CD1c-positive myeloid dendritic cell (primary cell): ENCODE measurements around the gene NEBL.

Experiments used
- DNase-seq: peaks from one replicate; pipeline ENCODE4 v3.0.0-alpha.2; 2016; ENCODE audit errors: extremely low spot score

Gene NEBL

DNA sequence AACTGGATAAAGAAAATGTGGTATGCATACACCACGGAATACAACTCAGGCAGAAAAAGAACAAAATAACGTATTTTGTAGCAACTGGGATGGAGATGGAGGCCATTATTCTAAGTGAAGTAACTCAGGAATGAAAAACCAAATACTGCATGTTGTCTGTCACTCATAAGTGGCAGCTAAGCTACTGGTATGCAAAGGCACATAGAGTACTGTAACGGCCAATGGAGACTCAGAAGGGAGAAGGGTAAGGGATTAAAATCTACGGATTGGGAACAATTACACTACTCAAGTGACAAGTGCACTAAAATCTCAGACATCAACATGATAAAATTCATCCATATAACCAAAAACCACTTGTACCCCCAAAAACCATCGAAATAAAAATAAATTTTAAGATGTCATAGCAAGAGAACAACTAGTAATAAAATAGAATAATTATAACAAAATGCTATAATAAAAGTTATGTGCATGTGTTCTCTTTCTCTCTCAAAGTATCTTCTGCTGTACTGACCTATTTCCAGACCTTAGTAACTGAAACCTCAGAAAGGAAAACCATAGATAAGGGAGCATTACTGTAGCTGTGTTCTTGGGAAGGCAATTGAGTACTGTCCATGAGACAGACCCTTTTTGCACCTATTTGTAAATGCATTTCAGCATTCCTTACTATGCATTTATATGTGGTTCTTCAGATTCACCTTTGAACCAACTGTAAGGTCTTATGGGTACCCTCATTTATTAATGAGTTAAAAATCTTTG, 6.7 kb upstream of the NEBL start:
- DNase-seq = no peak

DNA sequence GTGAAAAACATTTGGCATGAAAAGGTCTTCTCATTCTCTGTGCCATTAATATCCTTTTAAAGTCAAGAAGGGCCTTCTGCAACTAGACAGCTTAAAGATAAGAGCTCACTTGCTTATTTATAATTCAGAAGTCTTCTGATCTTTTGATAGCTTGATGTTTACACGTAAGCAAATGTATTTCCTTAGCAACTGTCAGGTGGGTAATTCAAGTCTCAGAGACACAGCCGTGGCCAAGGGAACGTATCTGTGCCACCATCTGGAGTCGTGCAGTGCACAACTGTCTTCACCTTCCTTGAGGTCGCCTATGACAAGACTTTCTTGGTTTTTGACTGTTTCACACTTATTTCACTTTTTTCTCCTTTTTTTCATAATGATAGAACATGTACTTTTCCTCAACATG, 4.0 kb upstream of the NEBL start:
- DNase-seq = no peak

DNA sequence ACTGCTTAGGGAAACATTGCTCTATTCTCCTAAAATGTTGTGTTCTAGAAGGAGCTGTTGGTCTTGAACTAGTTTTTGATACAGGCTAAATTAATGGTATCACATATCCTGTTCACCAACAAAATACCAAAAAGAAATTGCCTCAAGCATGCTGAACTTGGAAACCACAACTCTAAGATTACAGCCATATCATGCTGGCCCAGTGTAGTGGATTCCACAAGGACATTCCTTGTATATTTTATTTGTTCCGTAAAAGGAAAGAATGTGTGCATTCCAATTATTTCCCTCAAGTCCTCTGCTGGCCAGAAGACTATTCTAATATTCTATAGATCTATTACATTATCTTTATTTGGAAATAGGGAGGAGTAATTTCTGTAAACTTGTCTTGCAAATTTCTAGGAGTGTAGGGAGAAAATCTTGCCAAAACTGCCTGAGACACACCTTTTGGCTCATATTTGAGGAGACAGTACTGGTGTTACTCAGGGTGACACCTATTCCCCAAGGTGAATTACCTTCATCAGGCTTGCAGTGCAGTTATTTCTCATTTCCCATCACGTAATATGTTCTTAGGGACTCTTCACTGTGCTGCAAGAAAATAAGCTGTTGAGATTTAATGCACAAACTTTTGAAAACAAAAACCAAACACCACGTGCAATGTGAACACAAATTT, 1.9 kb upstream of the NEBL start:
- no peak for DNase-seq

DNA sequence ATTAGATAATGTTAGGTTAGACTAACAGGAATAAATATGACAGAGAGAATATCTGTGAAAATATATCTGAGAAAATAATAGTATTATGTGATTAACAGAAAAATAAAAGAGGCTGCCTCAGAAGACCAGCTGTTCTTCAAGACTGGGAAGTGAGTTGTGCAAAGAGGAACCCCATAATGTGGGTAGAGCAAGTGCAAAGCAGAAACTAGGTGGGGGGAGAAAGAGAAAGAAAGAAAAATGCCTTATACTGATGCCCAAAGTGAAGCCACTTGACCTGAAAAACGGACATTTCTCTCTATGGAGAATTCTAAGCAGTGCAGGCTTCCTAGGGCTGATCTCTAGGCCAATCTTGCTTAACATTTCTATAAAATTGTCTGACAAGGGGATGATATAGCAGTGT, 3.8 kb downstream of the NEBL start:
- DNase-seq = no peak

DNA sequence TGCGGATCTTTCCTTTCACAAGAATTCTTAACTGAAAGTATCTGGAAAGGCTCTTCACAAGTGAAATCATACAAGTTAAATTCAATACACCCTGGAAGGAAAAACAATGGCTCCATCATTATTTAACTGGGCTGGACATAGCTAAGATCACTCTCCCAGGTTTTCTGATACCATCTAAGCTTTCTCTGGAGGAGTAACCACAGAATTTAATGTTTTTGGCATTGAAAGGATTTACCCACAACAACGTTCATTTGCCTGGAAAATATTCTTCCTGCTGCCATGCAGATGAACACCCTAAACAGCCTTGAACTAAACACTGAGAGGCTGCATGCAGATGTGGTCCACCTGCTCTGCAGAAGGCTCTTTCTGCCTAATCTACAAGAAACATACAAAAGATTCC, 4.3 kb downstream of the NEBL start:
- no peak for DNase-seq

DNA sequence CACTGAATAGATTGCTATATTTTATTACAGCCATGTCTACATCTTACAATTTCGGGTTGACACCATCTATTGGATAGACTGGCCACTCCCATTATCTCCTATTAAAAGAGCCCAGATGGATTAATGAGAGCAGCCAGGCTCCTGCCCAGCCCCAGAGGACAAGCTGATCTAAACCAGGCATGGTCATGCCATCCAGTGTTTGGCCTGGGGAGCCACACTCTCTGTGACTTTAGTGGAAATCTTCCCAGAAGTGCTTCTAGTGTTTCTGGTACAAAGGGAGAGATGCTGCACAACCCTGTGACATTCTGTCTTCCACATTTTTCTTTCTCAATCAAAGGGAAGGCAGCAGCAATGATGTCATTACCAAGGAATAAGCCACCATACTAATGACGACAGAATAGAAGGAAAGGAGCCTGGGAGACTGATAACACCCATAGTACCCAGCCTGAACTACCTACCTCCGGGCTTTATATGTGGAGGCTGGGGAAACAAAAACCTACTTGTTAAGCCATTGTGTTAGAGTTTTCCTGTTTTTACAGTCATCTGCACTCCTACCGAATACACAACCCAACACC, 5.0 kb downstream of the NEBL start:
- DNase-seq = no peak

DNA sequence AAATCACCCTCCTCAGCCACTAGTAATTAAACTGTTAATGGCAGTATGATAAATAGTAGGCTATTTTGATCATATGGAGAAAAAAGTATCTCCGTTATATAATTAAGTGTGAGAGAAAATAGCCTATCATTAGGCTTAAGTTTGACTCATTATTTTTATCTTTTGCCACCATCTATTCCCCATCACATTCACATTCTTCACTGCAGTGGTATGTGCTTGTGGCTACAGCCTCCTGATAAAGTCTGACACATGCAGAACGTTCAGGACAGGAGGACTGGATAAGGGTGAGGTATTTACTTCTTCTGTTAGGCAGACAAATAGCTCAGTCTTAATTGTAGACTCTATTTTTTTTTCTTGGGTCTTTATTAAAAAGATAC, 5.8 kb downstream of the NEBL start:
- DNase-seq = no peak

DNA sequence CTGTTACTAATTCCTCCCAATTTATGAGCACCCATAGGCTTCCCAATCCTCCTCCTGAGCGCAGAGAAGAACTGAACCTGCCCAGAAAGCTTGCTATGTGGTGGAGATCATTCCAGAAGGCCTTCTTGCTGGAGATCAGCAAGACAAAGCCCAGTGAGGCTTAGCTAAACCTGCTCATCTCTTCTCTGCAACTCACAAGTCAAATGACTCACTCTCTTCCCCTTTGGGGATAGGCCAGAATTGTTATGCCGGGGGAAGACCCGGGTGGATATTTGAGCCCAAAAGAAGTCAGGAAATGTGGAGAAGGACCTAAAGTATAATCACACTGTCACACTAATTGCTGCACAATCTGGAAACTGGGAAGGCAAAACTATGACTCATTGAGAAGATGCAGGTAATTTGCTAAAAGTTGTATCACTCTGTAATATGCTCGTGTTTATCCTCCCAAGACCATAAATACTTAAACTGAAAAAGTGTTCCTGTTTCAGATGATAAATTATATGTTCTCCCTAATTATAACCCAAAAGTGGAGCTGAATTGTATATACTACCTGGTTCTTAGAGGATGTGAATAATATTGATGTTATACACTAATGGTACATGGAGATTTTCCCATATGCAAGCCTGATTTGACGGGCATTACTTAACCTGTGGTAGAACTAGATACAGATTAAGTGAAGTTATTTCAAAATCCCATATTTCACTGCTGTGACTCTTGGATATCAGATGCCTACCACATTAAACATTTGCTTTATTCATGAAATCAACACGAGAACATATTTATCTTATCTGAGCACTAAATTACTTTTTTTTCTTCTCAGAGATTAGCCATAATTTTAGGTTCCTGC, 6.4 kb downstream of the NEBL start:
- no peak for DNase-seq

DNA sequence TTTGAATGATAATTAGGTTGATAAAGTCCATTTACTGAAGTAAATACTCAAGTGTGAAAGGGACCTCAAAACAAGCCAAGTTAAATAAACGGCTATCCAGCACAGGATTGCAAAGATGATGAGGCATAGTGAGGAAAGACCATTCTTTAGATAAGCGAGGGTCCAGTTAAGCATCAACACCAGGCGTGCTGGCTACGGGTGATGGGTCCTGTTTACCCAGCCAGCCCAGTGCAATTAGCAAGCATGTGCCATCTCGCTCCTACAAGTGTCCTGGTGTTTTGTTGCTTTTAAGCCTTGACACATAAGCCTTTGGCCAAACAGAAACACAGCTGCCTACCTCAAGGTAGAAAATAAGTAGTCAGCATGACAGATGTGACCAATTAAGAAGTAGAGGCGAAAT, 7.1 kb downstream of the NEBL start:
- DNase-seq = no peak

DNA sequence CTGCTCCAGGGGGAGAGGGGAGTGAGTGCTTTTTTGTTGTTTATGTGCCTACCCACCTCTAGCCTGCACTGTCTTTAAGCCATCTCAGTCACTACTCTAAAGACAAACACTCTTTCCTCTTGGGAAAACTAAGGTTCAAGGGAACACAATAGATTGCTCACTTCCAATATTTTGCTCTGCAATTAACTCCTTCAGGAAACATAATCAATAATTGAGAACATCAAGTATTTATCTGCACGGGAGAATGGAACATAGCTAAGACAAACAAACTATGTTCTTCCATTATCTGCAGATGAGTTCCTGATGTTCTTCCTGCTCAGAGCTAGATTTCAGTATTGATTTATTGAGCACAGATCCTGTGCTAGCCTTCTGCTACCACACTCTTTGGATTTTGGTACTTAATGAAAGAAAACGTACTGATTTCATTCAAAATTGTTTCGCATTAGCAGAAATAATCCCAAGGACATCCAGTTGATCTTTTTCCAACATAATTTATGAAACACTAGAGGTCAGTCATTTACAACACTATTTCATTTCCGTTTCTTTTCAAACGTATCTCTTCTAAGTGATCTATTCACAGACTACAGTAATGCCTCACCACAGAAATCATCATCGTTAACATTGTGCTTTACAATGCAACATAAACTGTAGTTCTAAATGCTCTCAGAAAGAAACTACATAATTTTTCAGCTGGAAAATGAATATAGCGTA, 8.3 kb downstream of the NEBL start:
- DNase-seq = no peak

DNA sequence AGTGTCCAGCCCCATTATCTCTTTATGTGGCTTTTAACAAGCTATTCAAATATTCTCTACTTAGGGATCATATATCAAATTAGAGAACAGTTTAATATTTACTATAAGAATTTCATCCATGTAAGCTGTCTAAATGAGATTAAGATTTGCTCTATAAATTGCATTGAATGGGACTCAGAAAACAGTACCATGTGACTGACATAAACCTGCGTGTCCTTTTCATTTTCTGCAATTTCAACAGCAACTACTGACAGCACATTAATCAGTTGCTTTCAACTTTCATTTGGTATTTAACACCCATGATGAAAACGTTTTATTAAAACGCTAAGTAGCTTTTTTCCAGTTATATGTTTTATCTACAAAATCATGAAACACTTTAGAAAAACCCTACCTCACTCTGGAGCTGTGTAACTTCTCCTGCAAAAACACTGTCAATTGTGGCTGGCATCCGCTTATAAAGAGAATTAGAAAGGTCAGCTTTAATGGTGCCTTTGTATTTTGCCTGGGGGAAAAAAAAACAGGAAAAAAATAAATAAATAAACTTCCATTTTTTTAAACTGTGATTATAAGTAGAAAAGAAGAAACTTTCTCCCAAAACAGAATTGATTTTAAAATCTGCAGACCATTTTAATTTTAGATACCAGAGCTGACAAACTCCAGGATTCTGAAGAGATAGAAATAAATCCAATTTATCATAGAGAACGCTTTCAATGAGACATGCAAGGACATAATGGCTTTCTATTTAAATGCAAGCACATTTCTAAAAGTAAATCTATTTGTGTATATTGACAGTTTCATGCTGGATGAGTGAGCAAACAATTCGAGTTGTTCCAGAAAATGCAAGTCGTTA, 9.2 kb downstream of the NEBL start:
- DNase-seq = no peak

DNA sequence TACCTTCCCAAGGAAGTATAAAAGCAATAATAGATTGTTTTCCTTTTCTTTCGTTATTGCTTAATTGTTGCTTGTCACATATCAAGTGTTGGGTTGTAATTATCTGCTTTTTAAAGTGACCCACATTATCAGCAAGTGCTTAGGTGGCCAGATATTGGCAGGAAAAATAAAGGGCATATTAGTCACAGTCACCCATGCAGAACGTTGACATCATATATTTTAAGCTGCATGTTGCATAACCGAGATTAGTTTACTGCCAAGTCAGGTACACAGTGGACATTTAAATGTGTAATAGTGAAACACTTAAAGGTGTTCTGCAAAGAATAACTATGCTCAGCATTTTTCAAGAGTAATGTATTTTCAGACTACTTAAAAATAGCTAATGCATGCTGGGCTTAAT, 11.4 kb downstream of the NEBL start:
- DNase-seq = no peak

DNA sequence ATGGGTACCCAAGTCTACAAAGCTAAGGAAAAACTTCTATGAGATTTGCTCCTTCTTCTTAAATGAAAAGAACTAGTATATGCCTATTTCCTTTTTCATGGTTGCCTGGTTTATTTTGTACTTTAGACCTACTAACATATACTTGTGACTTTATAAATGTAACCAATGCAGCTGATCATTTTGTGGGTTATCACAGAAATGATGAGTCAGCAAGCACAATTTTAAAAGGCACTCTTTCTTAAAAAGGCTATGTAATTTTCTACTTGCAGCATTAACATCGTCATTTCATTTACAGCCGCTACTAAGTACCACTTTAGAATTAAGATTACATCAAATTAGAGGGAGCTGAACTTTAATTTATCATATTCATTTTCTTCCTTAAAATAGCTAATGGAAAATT, 13.6 kb downstream of the NEBL start:
- DNase-seq = no peak

DNA sequence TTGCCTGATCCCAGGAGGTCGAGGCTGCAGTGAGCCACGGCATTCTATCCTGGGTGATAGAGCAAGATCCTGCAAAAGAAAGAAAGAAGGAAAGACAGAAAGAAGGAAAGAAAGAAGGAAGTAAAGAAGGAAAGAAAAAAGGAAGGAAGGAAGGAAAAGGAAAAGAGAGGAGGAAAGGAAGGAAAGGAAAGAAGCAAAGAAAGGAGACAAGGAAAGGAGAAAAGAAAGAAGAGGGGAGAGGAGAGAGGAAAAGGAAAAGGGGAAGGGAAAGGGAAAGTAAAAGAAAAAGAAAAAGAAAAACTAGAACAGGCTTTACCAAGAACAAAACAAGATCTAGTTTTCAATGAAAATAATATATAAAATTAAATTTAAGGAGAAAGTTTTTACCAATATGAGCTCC, 15.0 kb downstream of the NEBL start:
- DNase-seq = no peak

DNA sequence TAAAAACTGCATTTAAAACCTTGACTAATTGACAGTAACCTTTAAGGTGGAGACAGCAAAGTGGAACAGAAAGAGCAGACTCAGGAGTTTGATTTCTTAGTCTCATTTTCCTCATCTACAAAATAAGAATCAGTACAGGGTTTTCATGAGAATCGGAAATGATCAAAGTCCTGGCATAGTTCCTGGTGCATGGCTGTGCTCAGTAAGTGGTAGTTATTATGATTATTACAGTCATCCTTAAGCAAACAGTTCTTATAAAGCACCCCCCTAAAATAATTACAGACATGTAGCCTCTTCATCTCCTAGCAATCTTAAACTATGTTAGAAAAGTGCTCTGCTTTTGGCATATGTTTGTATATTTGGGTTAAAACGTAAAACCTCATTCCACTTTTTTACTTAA, 18.0 kb downstream of the NEBL start:
- DNase-seq = no peak

DNA sequence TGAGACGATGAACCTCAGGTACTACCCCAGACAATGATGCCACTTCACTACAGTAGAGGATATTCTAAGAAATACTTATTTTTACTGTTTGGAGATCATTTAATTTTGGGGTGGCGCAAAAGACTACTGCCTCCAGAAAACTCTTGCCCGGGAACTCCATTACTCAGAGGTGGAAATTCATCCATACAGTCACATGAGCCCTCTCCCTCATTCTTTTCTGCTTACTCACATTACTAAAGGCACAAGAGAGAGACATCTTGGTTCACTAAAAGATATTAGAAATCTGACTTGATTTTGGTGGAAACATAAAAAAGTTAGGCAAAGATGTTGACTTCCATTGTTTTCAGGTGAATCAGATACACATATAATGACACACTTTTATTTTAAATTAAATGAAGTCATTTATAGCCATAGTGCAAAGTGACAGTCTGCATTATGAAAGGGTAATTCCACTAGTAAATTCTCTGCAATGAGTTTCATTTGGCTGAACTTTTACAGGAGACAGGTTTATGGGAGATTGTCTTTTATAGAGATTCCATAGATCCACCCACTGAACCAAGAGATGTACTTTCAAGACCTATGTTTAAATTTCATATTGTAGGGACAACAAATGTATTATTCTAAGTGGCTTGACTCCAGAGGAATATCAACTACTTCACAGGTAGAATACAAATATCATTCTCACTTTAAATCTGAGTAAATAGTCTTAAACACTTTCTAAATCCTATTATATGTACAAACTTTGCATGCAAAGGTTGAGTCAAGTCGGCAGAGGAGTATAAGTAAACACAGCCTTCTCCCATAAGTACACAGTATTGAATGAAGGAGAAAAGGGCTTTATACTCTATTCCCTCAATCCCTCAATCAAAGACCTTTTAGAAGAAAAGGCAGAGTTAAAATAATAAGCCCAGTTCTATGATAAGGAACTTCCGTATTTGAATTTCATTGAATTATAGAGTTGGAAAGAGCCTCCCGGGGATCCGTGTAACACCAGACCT, 18.8 kb downstream of the NEBL start:
- DNase-seq = no peak

DNA sequence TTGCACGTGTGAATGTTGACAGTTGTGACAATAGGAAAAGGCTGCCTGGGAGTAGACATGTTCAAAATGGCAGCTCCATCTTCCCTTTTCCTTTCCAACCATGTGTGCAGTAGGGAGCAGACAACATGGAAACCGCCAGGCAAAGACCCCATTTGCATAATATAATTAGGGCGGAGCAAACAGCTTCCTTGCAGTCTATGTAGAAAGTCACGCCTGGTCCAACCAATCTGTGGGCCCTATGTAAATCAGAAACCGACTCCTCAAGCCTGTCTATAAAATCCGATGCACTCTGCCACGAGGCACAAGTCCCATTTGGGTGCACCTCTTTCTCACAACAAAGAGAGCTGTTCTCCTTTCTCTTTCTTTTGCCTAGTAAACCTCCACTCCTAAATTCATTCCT, 19.6 kb downstream of the NEBL start:
- DNase-seq = no peak

DNA sequence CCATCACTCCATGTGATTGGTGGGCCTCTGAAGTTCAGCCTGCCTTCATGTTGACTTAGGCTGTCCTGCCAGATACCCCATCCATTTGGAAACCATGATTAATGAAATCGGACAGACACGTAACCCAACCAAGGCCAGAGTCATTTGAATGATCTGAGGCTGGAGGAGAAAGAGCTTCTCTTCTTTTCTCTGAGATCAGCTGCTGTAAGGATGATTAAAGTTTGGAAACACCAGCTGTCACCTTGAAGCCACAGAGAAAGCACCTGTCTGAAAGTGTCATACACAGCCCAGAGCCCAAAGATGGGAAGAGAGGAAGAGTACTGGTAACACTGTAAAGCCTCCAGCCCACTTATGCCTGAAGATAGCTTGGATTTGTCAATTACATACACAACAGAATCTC, 22.9 kb downstream of the NEBL start:
- no peak for DNase-seq

DNA sequence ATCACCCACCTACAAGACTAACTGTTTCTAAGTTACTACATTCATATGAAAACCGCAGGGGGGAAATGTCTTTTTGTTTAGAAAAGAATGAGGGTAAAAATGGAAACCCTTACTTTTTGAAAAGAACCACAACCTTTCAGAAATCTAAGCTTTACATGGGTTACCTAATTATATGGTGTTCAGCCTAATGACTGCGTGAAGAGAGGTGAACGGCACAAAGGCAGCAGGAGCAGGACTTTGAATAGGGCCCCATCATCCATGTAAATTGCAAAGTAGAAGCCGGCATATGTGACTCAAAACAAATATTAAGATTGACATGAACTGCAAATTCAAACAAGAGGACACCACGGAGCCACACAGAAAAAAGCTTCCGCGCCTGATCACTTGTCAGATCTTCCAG, 25.1 kb downstream of the NEBL start:
- DNase-seq = no peak

DNA sequence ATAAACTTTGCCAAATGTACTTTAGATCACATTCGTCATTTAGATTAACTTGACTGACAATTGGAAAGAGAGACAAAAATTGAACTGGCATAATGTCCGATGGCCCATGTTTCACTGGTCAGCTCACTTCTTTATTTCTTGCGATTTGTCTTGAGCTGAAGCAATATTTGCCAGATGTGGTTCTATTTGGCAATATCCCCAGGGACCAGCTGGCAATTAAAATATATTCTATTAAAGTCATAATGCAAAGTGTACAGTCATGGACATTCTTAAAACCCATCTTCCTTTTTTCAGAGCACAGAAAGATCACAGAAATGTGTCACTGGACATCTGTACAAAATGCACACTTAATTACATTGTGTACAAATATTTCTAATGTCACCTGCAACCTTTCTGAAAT, 26.3 kb downstream of the NEBL start:
- no peak for DNase-seq
